ENCODE data around the gene PRKN. TPM values are rescaled to one million over a fixed set of nuclear protein-coding genes. Genes with fewer than 3 reads are reported as not detected.

PRKN gene
- total and polyA plus RNA-seq, 2 experiments from 2014 or later = 1.2 to 2.3 TPM

DNA sequence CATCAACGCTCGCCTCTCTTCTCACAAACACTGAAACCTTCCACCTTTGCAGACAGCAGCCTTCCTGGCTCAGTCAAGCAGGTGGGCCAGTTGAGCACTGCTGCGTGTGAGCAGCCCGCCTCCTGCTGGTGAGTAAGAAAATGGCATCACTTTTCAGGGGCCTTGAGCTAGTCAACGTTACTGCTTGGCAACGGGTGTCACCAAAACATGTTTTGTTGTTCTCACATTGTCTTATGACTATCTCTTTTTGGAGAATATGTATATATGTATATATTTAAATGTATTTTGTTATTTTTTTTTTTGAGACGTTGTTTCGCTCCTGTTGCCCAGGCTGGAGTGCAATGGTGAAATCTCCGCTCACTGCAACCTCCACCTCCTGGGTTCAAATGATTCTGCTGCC, 1356.7 kb downstream of the PRKN start:
- H3K4me2 ChIP-seq (ENCODE audit: unreplicated experiment) = no peak overlapping the region
- H3K4me3 ChIP-seq = no peak overlapping the region
- no peaks in the 10 kb centered on the region for H3K36me3 ChIP-seq (ENCODE audit: low read depth)
- H3K27ac ChIP-seq = no peak overlapping the region
- in situ Hi-C loops (cut with MboI) = loop anchor here (5.0 to 25.0 kb wide), 3 partner anchors 444 to 859 kb away; no protein-coding TSS in a partner anchor
- no peaks in the 10 kb centered on the region for H4K20me1 ChIP-seq (ENCODE audit: insufficient read depth)
- no peak overlapping the region for H2AFZ ChIP-seq
- peaks cover 15% of the 10 kb centered on the region for H3K4me1 ChIP-seq (ENCODE audit: insufficient read depth)
- WGBS, 2 experiments (ENCODE audit: low coverage in 1 of 2, low lambda C conversion rate in 2 of 2, missing lambda C conversion rate in 2 of 2) = 31 to 35% methylated on average over 9 of the region's 9 CpGs
- no peaks in the 10 kb centered on the region for H3K9me3 ChIP-seq (ENCODE audit: low read depth)
- H3K9me2 ChIP-seq (ENCODE audit: insufficient read depth) = no peaks in the 10 kb centered on the region
- no peaks in the 10 kb centered on the region for H3K27me3 ChIP-seq (replicated peaks; ENCODE audit: insufficient read depth)
- 0 out of 2 replicates have a peak overlapping the region, but pooled peaks have one; percentile 46 for H3K9ac ChIP-seq
- no peak for TF ChIP-seq EZH2phosphoT487 (IDR thresholded peaks at IDR 0.05; ENCODE audit: insufficient read depth, low read depth)
- TF ChIP-seq EZH2 (IDR thresholded peaks at IDR 0.05; ENCODE audit: insufficient read depth, poor library complexity, severe bottlenecking) = no peak
- 0 out of 2 replicates have a peak, but pooled peaks cover 4% of the 10 kb centered on the region for H3F3A ChIP-seq (ENCODE audit: insufficient read depth)
- peak; percentile 88 for DNase-seq
- no peaks in the 10 kb centered on the region for H3K79me2 ChIP-seq (ENCODE audit: insufficient read depth)

- Histone ChIP-seq H4K20me1 (ENCODE audit: insufficient read depth) (no peaks in the 10 kb centered on the region), H3K4me3 (no peak overlapping the region), H3K4me2 (ENCODE audit: unreplicated experiment) (no peak overlapping the region), H3K9ac (peak overlapping the region; percentile 53; the same call in 1 of the 2 replicates), H3K27ac (peak overlapping the region; percentile 66), H3K27me3 (replicated peaks; ENCODE audit: insufficient read depth) (no peaks in the 10 kb centered on the region), H3K36me3 (ENCODE audit: low read depth) (no peaks in the 10 kb centered on the region), H2AFZ (peak overlapping the region; percentile 47; the same call in 1 of the 2 replicates), H3K4me1 (ENCODE audit: insufficient read depth) (peaks cover 5% of the 10 kb centered on the region; the same call in 1 of the 2 replicates), H3K79me2 (ENCODE audit: insufficient read depth) (no peaks in the 10 kb centered on the region), H3F3A (ENCODE audit: insufficient read depth) (no peaks in the 10 kb centered on the region), H3K9me2 (ENCODE audit: insufficient read depth) (no peaks in the 10 kb centered on the region), H3K9me3 (ENCODE audit: low read depth) (no peaks in the 10 kb centered on the region)
- TF ChIP-seq EZH2 (IDR thresholded peaks at IDR 0.05; ENCODE audit: insufficient read depth, poor library complexity, severe bottlenecking) (no peak), EZH2phosphoT487 (IDR thresholded peaks at IDR 0.05; ENCODE audit: insufficient read depth, low read depth) (no peak)
- 48 to 51% methylated on average over 13 of the region's 13 CpGs for WGBS, 2 experiments (ENCODE audit: low coverage in 1 of 2, low lambda C conversion rate in 2 of 2, missing lambda C conversion rate in 2 of 2)
- DNase-seq = peak; percentile 99
- in situ Hi-C loops (cut with MboI) = loop anchor here (10.0 to 25.0 kb wide), 2 partner anchors 205 to 857 kb away; no protein-coding TSS in a partner anchor
Observed at GRCh38 chr6:161369339-161369738, 1358.2 kb downstream of the PRKN start.

- H3K9me2 ChIP-seq (ENCODE audit: insufficient read depth) = no peaks in the 10 kb centered on the region
- no peak for TF ChIP-seq EZH2 (IDR thresholded peaks at IDR 0.05; ENCODE audit: insufficient read depth, poor library complexity, severe bottlenecking)
- no peak for TF ChIP-seq EZH2phosphoT487 (IDR thresholded peaks at IDR 0.05; ENCODE audit: insufficient read depth, low read depth)
- no peak overlapping the region for H2AFZ ChIP-seq
- no peaks in the 10 kb centered on the region for H3K79me2 ChIP-seq (ENCODE audit: insufficient read depth)
- 94 to 97% methylated on average over 6 to 7 of the region's 7 CpGs for WGBS, 2 experiments (ENCODE audit: low coverage in 1 of 2, low lambda C conversion rate in 2 of 2, missing lambda C conversion rate in 2 of 2)
- H3K36me3 ChIP-seq (ENCODE audit: low read depth) = no peaks in the 10 kb centered on the region
- no peaks in the 10 kb centered on the region for H3K9me3 ChIP-seq (ENCODE audit: low read depth)
- H3K27me3 ChIP-seq (replicated peaks; ENCODE audit: insufficient read depth) = no peaks in the 10 kb centered on the region
- peak overlapping the region; percentile 66; the same call in 1 of the 2 replicates for H3K27ac ChIP-seq
- in situ Hi-C loops (cut with MboI) = loop anchor here (10.0 to 25.0 kb wide), 2 partner anchors 204 to 856 kb away; no protein-coding TSS in a partner anchor
- H4K20me1 ChIP-seq (ENCODE audit: insufficient read depth) = no peaks in the 10 kb centered on the region
- H3K4me3 ChIP-seq = no peak overlapping the region
- no peaks in the 10 kb centered on the region for H3F3A ChIP-seq (ENCODE audit: insufficient read depth)
- no peak for DNase-seq
- H3K9ac ChIP-seq = peak overlapping the region; percentile 53; the same call in 1 of the 2 replicates
- H3K4me1 ChIP-seq (ENCODE audit: insufficient read depth) = peaks cover 5% of the 10 kb centered on the region; the same call in 1 of the 2 replicates
- H3K4me2 ChIP-seq (ENCODE audit: unreplicated experiment) = no peak overlapping the region
Observed at GRCh38 chr6:161368514-161368913, 1359.1 kb downstream of the PRKN start.

DNA sequence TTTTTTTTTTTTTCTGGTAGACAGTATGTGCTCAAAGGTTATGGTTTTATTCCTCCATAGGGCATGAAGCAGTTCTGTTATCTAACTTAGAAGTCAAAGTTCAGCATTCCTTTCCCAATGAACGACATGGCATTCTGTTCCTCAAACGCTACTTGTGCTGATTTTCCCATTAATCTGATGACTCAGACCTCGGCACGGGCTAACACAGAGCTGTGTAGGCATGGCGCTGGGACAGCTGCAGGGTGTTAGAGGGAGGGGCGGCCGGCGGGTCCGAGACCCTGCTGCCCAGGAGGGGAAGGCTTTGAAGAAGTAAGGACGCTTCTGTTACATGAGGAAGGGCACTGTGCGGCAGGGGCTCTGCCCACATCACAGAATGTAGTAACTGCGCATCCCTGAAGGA, 1360.1 kb downstream of the PRKN start:
- TF ChIP-seq EZH2phosphoT487 (IDR thresholded peaks at IDR 0.05; ENCODE audit: insufficient read depth, low read depth) (no peak), EZH2 (IDR thresholded peaks at IDR 0.05; ENCODE audit: insufficient read depth, poor library complexity, severe bottlenecking) (no peak)
- Histone ChIP-seq H3K36me3 (ENCODE audit: low read depth) (no peaks in the 10 kb centered on the region), H3K27me3 (replicated peaks; ENCODE audit: insufficient read depth) (no peaks in the 10 kb centered on the region), H3K9me3 (ENCODE audit: low read depth) (no peaks in the 10 kb centered on the region), H3K4me3 (no peak overlapping the region), H3F3A (ENCODE audit: insufficient read depth) (no peaks in the 10 kb centered on the region), H3K27ac (no peak overlapping the region), H3K4me2 (ENCODE audit: unreplicated experiment) (no peak overlapping the region), H3K9ac (no peak overlapping the region), H3K9me2 (ENCODE audit: insufficient read depth) (no peaks in the 10 kb centered on the region), H3K79me2 (ENCODE audit: insufficient read depth) (no peaks in the 10 kb centered on the region), H2AFZ (no peak overlapping the region), H3K4me1 (ENCODE audit: insufficient read depth) (peaks cover 5% of the 10 kb centered on the region; the same call in 1 of the 2 replicates), H4K20me1 (ENCODE audit: insufficient read depth) (no peaks in the 10 kb centered on the region)
- no peak for DNase-seq
- in situ Hi-C loops (cut with MboI) = loop anchor here (10.0 to 25.0 kb wide), 2 partner anchors 203 to 855 kb away; no protein-coding TSS in a partner anchor
- WGBS, 2 experiments (ENCODE audit: low coverage in 1 of 2, low lambda C conversion rate in 2 of 2, missing lambda C conversion rate in 2 of 2) = 90 to 93% methylated on average over 12 of the region's 12 CpGs
